HG03521 (cell line): ENCODE measurements around the gene MIGA2.
"Not testable (repeated sequence)": the region's sequence is repeated elsewhere in the genome, so short reads cannot be mapped to it uniquely, and the experiment has no call there.

Experiments
- ATAC-seq: cut with Tn5 transposase; IDR thresholded peaks from one replicate; pipeline ENCODE4 v1.9.1; 2021; ENCODE audit warnings: mild to moderate bottlenecking, moderate library complexity; ENCODE audit not compliant: unreplicated experiment

The MIGA2 gene, protein sequence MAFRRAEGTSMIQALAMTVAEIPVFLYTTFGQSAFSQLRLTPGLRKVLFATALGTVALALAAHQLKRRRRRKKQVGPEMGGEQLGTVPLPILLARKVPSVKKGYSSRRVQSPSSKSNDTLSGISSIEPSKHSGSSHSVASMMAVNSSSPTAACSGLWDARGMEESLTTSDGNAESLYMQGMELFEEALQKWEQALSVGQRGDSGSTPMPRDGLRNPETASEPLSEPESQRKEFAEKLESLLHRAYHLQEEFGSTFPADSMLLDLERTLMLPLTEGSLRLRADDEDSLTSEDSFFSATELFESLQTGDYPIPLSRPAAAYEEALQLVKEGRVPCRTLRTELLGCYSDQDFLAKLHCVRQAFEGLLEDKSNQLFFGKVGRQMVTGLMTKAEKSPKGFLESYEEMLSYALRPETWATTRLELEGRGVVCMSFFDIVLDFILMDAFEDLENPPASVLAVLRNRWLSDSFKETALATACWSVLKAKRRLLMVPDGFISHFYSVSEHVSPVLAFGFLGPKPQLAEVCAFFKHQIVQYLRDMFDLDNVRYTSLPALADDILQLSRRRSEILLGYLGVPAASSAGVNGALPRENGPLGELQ

DNA sequence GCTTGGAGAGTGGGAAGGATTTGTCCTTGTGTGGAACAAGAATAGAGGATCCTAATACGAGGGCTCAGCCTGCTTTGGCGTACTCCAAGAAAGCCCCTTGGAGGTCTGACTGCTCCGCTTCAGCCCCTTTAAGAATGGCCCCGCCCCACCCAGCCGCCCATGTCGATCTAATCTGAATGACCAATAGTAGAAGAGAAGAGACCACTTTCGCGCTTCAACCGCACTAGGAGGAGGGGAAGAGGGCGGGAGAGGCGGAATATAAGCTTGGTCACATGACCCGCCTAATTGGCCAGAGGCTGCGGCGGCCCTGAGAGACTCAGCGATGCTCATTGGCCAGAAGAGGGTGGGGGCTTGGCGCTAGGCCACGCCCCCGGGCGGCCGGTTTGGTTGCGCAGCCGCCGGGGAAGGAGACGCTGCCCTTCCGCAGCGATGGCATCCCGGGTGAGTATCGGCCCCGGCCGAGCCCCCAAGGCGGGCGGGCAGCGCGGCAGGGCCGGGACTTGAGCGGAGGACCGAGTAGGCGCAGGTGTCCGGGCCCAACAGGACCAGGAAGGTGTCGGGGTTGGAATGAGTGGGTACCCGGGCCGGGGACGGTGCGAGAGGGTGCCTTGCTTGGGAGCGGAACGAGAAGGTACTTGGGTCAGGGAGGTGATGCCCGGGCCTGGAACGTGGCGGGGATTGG is at the start of gene MIGA2:
MIGA2 (plus strand) TSS at position 386 of the 682 bp plus-strand sequence. CDS start 3,969 bp downstream, outside the sequence.
- ATAC-seq = peak; percentile 96

- ATAC-seq = no peak
Measured at GRCh38 chr9:128986671-128987070, 49.8 kb upstream of the MIGA2 start.

- no peak for ATAC-seq
Measured at GRCh38 chr9:128987805-128988204, 48.6 kb upstream of the MIGA2 start.

DNA sequence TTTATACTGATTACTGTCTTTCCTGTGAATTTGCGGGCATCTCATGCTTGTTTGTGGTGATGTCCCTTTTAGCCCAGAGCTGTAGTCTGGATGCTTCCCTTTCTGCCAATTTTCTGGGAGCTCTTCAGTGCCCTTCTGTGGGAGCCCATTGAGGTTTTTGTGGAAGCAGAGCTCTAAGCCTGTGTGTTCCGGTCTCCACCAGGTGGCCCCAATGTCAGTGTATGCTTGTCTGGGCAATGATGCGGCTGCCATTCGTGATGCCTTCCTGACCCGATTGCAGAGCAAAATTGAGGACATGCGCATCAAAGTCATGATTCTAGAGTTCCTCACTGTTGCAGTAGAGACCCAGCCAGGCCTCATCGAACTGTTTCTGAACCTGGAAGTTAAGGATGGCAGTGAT is 43.4 kb upstream of the MIGA2 start:
- no peak for ATAC-seq

- no peak for ATAC-seq
Measured at GRCh38 chr9:128995791-128996190, 40.6 kb upstream of the MIGA2 start.

- no peak for ATAC-seq
Measured at GRCh38 chr9:128998462-128998861, 38.0 kb upstream of the MIGA2 start.

DNA sequence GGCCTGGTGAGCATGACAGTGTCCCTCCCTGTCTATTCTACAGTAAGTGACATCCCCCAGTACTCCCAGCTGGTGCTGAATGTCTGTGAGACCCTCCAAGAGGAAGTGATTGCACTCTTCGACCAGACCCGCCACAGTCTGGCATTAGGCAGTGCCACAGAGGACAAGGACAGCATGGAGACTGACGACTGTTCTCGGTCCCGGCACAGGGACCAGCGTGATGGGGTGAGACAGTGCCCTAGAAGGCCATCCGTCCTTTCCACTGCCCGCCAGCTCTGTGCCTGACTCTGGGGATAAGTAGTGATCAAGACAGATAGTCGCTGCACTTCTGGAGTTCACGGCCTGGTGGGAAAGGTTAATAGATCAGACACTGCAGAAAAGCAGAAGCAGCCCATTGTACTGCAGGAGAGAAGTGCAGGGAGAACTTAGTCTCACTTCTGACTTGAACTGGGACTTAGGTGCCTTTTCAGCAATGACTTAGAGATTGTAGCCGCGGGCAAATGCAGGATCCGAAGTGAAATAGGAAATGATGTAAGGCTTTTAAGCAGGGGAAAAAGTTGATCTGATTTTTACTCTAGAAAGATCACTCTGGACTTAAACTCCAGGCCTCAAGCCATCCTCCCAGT is 36.7 kb upstream of the MIGA2 start:
- no peak for ATAC-seq

DNA sequence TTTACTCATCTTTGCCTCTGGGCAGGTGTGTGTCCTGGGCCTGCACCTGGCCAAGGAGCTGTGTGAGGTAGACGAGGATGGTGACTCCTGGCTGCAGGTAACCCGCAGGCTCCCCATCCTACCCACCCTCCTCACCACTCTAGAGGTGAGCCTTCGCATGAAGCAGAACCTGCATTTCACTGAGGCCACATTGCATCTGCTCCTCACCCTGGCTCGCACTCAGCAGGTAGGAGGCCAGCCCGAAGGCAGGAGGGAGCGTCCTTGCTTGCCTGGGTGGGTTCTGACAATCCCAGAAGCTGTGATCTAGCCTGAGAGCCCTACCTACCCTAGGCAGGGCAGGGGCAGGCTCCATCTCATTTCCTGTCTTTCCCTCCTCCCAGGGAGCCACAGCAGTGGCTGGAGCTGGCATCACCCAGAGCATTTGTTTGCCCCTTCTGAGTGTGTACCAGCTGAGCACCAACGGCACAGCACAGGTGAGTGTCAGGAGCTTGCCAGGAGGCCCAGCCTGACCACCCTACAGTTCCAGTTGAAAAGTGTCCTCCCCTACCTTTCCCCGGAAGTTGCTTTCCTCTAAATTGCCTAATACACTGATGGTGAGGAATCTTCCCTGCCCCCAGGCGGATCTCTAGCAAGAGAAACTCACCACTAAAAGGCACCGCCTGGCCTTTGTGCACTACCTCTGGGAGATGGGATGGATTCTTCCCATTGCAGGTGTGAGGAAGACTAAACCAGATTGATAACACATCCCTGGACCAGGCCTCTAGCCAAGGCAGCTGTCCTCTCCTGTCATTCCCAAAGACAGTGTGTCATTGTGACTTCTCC is 34.7 kb upstream of the MIGA2 start:
- ATAC-seq = no peak

DNA sequence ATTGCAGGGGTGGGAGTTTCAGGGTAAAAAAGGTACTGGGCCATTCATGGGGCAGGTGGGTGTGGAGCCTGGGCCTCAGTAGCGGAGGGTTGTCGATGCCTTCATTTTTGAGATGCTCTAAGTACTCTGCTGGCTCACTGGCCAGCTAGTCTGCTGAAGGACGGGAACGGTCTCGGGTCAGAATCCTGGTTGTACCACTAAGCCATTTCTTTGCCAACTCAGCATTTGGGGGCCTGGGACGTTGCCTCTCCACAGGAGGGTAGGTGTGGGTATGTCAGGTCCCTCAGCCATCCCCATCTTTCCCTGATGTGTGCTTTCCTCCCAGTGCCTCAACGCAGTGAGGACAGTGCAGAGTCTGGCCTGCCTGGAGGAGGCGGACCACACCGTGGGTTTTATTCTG is 33.4 kb upstream of the MIGA2 start:
- no peak for ATAC-seq

GRCh38 chr9:129004173-129004572 is 32.3 kb upstream of the MIGA2 start:
- not testable (repeated sequence) for ATAC-seq

- no peak for ATAC-seq
Measured at GRCh38 chr9:129005336-129005997, 31.0 kb upstream of the MIGA2 start.

DNA sequence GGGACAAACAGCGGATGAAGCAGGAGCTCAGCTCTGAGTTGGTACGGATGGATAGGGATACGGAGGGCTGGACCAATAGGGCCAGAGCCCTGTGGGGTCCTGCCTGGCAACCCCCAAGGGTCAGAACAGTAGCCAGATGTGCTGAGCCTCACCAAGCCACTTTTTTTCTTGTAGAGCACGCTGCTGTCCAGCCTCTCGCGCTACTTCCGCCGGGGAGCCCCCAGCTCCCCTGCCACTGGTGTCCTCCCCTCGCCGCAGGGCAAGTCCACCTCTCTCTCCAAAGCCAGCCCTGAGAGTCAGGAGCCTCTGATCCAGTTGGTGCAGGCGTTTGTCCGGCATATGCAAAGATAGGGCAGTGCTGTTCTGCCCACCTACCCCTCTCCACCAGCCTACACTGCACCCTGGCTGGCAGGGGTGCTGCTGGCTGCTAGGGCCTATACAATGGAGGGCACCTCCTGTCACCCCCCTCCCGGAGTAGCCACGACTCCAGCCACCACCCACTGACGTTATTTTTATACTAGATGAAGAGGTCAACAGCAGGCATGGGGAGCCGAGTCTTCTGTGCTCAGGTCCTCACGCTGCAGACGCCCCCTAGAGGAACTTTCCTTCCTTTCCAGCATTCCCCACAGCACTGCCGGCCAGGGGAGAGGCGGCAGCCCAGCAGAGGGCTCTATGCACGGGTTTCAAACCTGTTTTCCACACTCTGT is 29.9 kb upstream of the MIGA2 start:
- ATAC-seq = no peak

DNA sequence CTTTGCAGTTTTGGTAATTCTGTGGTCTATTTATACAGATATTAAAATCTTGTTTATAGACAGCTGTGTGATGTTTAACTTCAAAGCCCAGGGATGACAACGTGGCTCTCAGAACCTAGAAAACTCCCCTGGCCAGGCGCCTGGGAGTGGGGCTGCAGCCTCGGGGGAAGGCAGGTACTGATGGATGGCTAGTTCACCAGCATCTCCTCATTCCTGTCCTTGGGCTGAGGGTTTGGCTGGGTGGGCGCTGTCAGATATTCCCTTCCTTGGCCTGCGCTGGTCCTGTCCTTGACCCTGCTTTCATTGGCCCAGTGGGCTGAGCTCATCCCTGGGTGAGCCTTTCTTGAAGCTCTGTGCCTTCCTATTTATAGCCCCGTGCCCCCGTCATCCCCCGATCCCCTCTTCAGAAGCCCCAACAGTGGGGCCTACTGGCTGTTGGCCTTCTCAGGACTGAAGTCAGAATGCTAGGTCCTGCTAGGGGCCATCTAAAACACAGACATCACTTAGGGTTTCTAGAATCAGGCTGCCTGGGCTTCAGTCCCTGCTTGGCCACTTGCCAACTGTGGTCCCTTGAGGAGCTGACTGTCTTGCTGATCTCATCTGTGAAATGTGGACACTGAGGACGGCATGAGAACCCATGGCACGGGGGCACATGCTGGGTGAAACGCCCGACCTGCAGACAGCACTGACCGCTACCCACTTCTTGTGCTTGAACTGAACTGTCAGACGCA is 29.2 kb upstream of the MIGA2 start:
- ATAC-seq = no peak

DNA sequence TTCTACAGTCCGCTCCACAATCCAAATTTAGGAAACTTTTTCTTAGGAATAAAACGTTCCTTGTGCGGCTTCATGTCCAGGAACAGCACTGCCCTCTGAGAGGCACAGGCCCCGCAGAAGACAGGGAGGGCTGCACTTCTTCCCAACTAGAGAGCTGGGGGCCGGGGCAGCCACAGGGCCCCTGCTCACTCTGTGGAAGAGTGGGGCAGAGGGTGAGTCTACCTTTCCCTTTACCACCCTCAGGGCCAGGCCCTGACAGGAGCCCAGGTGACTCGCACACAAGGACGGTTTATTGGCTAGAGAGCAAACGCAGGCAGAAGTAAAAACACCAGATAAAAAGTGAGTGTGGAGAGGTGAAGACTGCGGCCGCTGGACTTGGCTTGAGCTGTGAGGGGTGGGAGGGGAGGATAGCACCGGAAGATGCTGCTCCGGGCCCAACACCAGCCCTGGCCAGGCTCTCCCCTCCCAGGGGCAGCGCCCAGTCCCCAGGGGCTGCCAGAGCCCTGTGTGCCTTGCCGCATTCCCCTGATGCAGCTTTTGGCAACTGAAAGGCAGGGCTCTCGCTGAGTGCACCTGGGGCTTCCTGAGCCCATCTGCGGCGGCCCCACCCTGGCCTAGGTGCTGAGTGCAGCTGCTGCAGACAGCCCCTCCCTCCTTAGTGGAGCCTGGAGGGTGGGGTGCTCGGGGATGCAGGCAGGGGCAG is 28.5 kb upstream of the MIGA2 start:
- ATAC-seq = no peak

DNA sequence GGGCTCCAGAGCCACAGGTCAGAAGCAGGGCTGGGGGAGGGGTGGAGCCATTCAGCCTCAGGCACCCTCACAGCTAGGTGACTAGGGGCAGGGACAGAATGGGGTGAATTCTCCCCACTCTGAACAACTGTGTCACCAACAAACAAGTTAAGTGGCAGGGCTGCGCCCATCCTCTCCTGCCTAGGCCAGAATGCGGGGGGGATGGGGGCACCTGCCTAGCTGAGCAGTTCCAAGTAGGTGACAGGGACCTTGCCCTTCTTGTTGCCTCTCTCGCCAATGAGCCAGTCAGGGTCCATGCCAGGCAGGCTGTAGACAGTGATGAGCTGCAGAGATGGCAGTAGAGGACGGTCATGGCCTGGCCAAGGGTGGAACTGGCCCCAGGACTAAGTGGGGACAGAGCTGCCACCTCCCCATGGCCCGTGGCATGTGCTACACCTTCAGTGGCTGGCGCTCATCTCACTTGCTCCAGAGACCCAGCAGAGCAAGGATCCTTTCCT is 27.9 kb upstream of the MIGA2 start:
- ATAC-seq = no peak

DNA sequence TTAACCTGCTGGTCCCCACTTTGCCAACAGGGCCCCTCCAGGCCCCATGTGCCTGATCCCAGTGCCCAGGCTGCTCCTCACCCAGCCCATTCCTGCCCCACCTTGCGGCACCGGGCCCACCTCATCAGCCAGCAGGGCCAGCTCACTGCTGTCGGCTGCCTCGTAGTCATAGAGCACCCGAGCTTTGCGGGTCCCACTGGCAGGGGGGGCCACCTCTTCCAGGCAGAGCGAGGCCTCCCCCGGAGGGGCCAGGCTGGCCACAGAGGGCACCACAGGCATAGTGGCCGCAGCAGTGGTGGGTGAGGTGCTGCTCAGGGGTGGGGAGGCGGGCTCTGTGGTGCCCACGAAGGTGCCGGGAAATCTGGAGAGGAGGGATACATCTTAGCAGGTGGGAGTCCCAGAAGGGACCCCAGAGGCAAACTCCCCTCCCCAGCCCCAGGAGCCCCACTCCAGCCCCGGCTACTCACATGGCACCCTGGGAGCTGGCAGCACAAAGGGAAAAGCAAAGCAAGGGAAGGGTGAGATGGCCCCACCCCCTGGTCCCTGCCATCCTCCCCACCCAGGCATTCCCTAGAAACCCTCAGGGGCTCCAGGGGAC is 27.3 kb upstream of the MIGA2 start:
- no peak for ATAC-seq

DNA sequence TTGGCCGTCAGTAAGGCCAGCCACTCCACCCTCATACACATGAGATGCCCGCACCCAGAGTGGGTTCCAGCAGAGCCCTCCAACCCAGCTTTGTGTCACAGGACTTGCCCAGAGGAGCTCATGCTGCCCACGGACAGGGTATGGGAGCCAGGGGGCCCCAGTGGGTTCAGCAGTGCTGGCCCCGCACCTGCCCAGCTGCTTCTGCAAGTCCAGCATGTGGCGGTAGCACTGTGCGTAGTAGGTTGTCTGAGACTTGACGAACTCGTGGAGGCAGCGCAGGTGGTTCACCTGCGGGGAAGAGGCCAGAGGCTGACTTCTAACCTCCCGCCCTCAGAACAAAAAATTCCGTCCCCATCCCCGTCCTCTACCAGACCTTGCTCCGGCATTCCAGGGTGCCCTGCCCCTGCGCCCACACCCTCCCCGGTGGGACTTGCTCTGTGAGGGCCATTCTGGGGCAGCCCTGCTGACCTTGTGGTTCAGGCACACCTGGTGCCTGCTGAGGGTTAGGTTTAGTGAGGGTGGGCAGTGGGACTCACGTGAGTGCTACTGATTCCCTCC is 26.8 kb upstream of the MIGA2 start:
- ATAC-seq = no peak
